HL-60 (cell line): Measurements from ENCODE around the gene C11orf87.

ENCODE experiments used
- DNase-seq, 2 experiments: peaks; one replicate each; pipeline ENCODE4 v3.0.0-alpha.2; 2010 to 2020; ENCODE audit warnings: low read depth in 1 of 2, low spot score in 1 of 2
- H3K27ac ChIP-seq: fragments of 250-450 bp; sonication (Bioruptor Pico); replicated peaks from 2 replicates; pipeline ENCODE4 v1.5.1; 2020; ENCODE audit warnings: mild to moderate bottlenecking, moderate library complexity
- H3K27me3 ChIP-seq: fragments of 250-450 bp; sonication (Bioruptor Pico); 2 replicates; pipeline ENCODE4 v1.5.1; 2021; ENCODE audit warnings: mild to moderate bottlenecking, moderate library complexity; ENCODE audit not compliant: insufficient read depth, poor library complexity, severe bottlenecking
- H3K4me3 ChIP-seq: replicated peaks from 2 replicates; pipeline ENCODE4 v1.5.1; 2011; ENCODE audit warnings: mild to moderate bottlenecking, control low read depth, low read length; ENCODE audit not compliant: insufficient read depth
- CTCF ChIP-seq: IDR thresholded peaks from one replicate; pipeline ENCODE4 v1.5.1; 2011; ENCODE audit warnings: low read length, control low read depth, inconsistent platforms; ENCODE audit not compliant: insufficient read depth
- GABPA ChIP-seq: IDR thresholded peaks from 2 replicates; pipeline ENCODE4 v1.6.1; 2012; ENCODE audit warnings: low read depth
- POLR2AphosphoS5 ChIP-seq: IDR thresholded peaks from 2 replicates; pipeline ENCODE4 v1.6.1; 2012; ENCODE audit warnings: low read depth
- SPI1 ChIP-seq: IDR thresholded peaks from 2 replicates; pipeline ENCODE4 v1.6.1; 2012; ENCODE audit warnings: low read depth, mild to moderate bottlenecking, borderline replicate concordance
- TF ChIP-seq, protein P1 (sequence below): IDR thresholded peaks from 2 replicates; pipeline ENCODE4 v1.6.1; 2012; ENCODE audit warnings: low read depth; ENCODE audit not compliant: insufficient replicate concordance

Gene C11orf87

GRCh38 chr11:109423466-109424190 lies 1.6 kb downstream of the C11orf87 start:
- no peak for DNase-seq
- H3K27ac ChIP-seq, result no peak overlapping the region
- TF ChIP-seq, protein P1, sequence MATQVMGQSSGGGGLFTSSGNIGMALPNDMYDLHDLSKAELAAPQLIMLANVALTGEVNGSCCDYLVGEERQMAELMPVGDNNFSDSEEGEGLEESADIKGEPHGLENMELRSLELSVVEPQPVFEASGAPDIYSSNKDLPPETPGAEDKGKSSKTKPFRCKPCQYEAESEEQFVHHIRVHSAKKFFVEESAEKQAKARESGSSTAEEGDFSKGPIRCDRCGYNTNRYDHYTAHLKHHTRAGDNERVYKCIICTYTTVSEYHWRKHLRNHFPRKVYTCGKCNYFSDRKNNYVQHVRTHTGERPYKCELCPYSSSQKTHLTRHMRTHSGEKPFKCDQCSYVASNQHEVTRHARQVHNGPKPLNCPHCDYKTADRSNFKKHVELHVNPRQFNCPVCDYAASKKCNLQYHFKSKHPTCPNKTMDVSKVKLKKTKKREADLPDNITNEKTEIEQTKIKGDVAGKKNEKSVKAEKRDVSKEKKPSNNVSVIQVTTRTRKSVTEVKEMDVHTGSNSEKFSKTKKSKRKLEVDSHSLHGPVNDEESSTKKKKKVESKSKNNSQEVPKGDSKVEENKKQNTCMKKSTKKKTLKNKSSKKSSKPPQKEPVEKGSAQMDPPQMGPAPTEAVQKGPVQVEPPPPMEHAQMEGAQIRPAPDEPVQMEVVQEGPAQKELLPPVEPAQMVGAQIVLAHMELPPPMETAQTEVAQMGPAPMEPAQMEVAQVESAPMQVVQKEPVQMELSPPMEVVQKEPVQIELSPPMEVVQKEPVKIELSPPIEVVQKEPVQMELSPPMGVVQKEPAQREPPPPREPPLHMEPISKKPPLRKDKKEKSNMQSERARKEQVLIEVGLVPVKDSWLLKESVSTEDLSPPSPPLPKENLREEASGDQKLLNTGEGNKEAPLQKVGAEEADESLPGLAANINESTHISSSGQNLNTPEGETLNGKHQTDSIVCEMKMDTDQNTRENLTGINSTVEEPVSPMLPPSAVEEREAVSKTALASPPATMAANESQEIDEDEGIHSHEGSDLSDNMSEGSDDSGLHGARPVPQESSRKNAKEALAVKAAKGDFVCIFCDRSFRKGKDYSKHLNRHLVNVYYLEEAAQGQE, result peak; percentile 24
- no peak for TF ChIP-seq CTCF
- no peak overlapping the region for H3K4me3 ChIP-seq
- H3K27me3 ChIP-seq, result peaks cover 30% of the 10 kb centered on the region

- no peak overlapping the region for H3K4me3 ChIP-seq
- no peak overlapping the region for H3K27ac ChIP-seq
- H3K27me3 ChIP-seq, result peaks cover 28% of the 10 kb centered on the region
- DNase-seq, result peak in 1 of 2 experiments; percentile 18
- TF ChIP-seq SPI1, result no peak
- TF ChIP-seq CTCF, result no peak
- TF ChIP-seq, protein P1, result peak; percentile 98
- no peak for TF ChIP-seq GABPA
- no peak for TF ChIP-seq POLR2AphosphoS5
Measured at GRCh38 chr11:109424901-109425300, 2.9 kb downstream of the C11orf87 start.

DNA sequence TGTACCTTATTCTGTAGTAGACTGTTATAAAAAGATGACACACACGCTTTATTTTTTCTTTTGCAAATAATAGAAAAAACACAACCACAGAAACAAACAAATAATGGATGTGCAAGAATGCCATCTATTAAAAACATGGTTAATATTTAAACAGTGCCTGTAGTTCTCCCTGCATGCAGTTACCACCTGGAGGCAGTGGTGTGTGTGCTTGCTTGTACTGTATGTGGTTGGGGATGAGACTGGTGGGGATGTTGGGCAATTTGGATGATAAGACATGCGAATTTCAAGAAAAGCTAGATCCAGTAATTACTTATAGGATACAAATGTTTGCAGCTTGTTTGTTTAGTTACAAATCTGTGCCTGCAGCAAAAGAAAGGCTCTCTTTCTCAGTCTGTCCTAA lies 3.6 kb downstream of the C11orf87 start:
- Histone ChIP-seq H3K27ac (no peak overlapping the region), H3K4me3 (no peak overlapping the region), H3K27me3 (peaks cover 28% of the 10 kb centered on the region)
- DNase-seq, result peak in 1 of 2 experiments; percentile 23
- no peak for TF ChIP-seq POLR2AphosphoS5
- no peak for TF ChIP-seq CTCF
- no peak for TF ChIP-seq GABPA
- TF ChIP-seq, protein P1, result no peak
- TF ChIP-seq SPI1, result no peak
